Esophagus muscularis mucosa (tissue), 4 donors: ENCODE results near the gene GALK2.

Source experiments
- EP300 ChIP-seq: sonication (generic); formaldehyde crosslinking; IDR thresholded peaks from one replicate; pipeline ENCODE4 v1.6.1; 2017; ENCODE audit warnings: antibody characterized with exemption
- POLR2A ChIP-seq: fragments of 450-650 bp; IDR thresholded peaks from one replicate; pipeline ENCODE4 v1.6.1; 2017; ENCODE audit warnings: antibody characterized with exemption, moderate library complexity, mild to moderate bottlenecking, low read depth
- TF ChIP-seq, protein P1 (sequence below), 3 experiments: fragments of 200-600 bp in 2 of 3; fragments of 450-650 bp in 1 of 3; sonication (generic) in 2 of 3; IDR thresholded peaks; one replicate each; pipeline ENCODE4 v1.5.1; 2017 to 2019; ENCODE audit warnings: antibody characterized with exemption in 3 of 3, mild to moderate bottlenecking in 2 of 3, moderate library complexity in 1 of 3

DNA sequence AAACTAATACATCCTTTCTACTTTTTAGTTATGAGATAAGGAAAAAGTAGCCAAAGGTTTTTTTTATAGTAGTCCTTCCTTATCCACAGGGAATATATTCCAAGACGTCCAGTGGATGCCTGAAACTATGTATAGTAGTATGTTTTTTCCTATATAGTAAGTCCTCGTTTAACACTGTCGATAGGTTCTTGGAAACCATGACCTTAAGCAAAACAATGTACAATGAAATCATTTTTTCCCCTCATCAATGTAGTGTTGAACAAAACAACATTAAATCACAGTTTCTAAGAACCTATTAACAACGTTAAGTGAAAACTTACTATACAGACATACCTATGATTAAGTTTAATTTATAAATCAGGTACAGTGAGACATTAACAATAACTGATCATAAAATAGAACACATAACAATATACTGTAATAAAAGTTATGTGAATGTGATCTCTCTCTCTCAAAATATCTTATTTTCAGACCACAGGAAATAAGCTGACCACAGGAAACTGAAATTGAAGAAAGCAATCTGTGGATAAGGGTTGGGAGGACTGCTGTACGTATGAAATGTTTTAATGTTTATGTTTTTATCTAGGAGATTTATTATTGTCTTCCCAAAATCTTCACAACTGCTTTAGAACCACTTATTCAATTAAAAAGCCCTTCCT is 35.2 kb upstream of the GALK2 start:
- TF ChIP-seq, protein P1, sequence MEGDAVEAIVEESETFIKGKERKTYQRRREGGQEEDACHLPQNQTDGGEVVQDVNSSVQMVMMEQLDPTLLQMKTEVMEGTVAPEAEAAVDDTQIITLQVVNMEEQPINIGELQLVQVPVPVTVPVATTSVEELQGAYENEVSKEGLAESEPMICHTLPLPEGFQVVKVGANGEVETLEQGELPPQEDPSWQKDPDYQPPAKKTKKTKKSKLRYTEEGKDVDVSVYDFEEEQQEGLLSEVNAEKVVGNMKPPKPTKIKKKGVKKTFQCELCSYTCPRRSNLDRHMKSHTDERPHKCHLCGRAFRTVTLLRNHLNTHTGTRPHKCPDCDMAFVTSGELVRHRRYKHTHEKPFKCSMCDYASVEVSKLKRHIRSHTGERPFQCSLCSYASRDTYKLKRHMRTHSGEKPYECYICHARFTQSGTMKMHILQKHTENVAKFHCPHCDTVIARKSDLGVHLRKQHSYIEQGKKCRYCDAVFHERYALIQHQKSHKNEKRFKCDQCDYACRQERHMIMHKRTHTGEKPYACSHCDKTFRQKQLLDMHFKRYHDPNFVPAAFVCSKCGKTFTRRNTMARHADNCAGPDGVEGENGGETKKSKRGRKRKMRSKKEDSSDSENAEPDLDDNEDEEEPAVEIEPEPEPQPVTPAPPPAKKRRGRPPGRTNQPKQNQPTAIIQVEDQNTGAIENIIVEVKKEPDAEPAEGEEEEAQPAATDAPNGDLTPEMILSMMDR (IDR thresholded peaks at IDR 0.05): no peak
- TF ChIP-seq POLR2A (no peak), EP300 (no peak)
